ENCODE results near the gene PCDHA10.

PCDHA10 gene

DNA sequence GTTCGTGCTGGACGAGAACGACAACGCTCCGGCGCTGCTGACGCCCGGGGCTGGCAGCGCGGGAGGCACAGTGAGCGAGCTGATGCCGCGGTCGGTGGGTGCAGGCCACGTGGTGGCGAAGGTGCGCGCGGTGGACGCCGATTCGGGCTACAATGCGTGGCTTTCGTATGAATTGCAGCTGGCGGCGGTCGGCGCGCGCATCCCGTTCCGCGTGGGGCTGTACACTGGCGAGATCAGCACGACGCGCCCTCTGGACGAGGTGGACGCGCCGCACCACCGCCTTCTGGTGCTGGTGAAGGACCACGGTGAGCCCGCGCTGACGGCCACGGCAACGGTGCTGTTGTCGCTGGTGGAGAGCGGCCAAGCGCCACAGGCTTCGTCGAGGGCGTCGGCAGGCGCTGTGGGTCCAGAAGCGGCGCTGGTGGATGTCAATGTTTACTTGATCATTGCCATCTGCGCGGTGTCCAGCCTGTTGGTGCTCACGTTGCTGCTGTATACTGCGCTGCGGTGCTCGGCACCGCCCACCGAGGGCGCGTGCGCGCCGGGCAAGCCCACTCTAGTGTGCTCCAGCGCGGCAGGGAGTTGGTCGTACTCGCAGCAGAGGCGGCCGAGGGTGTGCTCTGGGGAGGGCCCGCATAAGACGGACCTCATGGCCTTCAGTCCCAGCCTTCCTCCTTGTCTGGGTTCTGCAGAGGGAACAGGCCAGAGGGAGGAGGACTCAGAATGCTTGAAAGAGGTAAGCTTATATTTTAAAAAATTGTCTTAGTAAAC, 28.4 kb downstream of the PCDHA10 start:
- no peak for DNase-seq

- no peak for DNase-seq
These were observed 60.6 kb downstream of the PCDHA10 start for GRCh38 chr5:140916325-140916724.

All from suppressor macrophage (primary cell).